Activated naive CD8-positive, alpha-beta T cell treated with anti-CD3 and anti-CD28 coated beads for 36 hours (primary cell): ENCODE measurements around the gene FSCN2. TPM values are rescaled to one million over a fixed set of nuclear protein-coding genes. Genes with fewer than 3 reads are reported as not detected.

ENCODE experiments used
- DNase-seq: peaks from one replicate; pipeline ENCODE4 v3.0.0; 2021
- H3K27ac Mint-ChIP-seq: one replicate; pipeline ENCODE4 v1.8.0; 2022; ENCODE audit warnings: mild to moderate bottlenecking, moderate library complexity, mixed read lengths
- H3K27me3 Mint-ChIP-seq: one replicate; pipeline ENCODE4 v1.8.0; 2022; ENCODE audit warnings: mild to moderate bottlenecking, mixed read lengths
- H3K36me3 Mint-ChIP-seq: one replicate; pipeline ENCODE4 v1.8.0; 2021; ENCODE audit warnings: mild to moderate bottlenecking, mixed read lengths
- H3K4me1 Mint-ChIP-seq: one replicate; pipeline ENCODE4 v1.8.0; 2021; ENCODE audit warnings: mixed read lengths
- H3K4me3 Mint-ChIP-seq: one replicate; pipeline ENCODE4 v1.8.0; 2022; ENCODE audit warnings: mild to moderate bottlenecking, moderate library complexity, mixed read lengths
- H3K9me3 Mint-ChIP-seq: one replicate; pipeline ENCODE4 v1.8.0; 2022; ENCODE audit warnings: mixed read lengths
- total RNA-seq, 2 experiments: library from RNA; stranded (reverse); gene quantifications; one replicate each; pipeline ENCODE4 v1.2.3, GENCODE V29; 2021

Gene FSCN2
- total RNA-seq, 2 experiments from 2014 or later, result 0.29 to 0.36 TPM

GRCh38 chr17:81502471-81503017 is 25.6 kb upstream of the FSCN2 start:
- DNase-seq, result no peak
- H3K27me3 Mint-ChIP-seq, result peaks cover 6% of the 10 kb centered on the region
- no peak overlapping the region for H3K4me3 Mint-ChIP-seq
- H3K4me1 Mint-ChIP-seq, result peaks cover under 1% of the 10 kb centered on the region
- H3K27ac Mint-ChIP-seq, result no peak overlapping the region
- no peaks in the 10 kb centered on the region for H3K9me3 Mint-ChIP-seq
- no peaks in the 10 kb centered on the region for H3K36me3 Mint-ChIP-seq

- peaks cover 6% of the 10 kb centered on the region for H3K36me3 Mint-ChIP-seq
- H3K27ac Mint-ChIP-seq, result no peak overlapping the region
- H3K27me3 Mint-ChIP-seq, result no peaks in the 10 kb centered on the region
Observed at GRCh38 chr17:81503619-81504018, 24.6 kb upstream of the FSCN2 start.

GRCh38 chr17:81508639-81509206 is 19.5 kb upstream of the FSCN2 start:
- H3K27me3 Mint-ChIP-seq, result peaks cover 11% of the 10 kb centered on the region
- DNase-seq, result no peak
- H3K36me3 Mint-ChIP-seq, result peaks cover 43% of the 10 kb centered on the region
- H3K4me3 Mint-ChIP-seq, result peak overlapping the region; percentile 96
- H3K27ac Mint-ChIP-seq, result peak overlapping the region; percentile 93
- H3K9me3 Mint-ChIP-seq, result peaks cover 1% of the 10 kb centered on the region
- peaks cover 21% of the 10 kb centered on the region for H3K4me1 Mint-ChIP-seq

More at GRCh38 chr17:81503619-81504018, 24.6 kb upstream of the FSCN2 start:
- no peak for DNase-seq
- no peak overlapping the region for H3K4me3 Mint-ChIP-seq
- no peaks in the 10 kb centered on the region for H3K9me3 Mint-ChIP-seq
- peaks cover 4% of the 10 kb centered on the region for H3K4me1 Mint-ChIP-seq

- peaks cover 43% of the 10 kb centered on the region for H3K36me3 Mint-ChIP-seq
- H3K4me1 Mint-ChIP-seq, result peaks cover 21% of the 10 kb centered on the region
- H3K27me3 Mint-ChIP-seq, result peaks cover 11% of the 10 kb centered on the region
- peak overlapping the region; percentile 93 for H3K27ac Mint-ChIP-seq
- DNase-seq, result no peak
- H3K9me3 Mint-ChIP-seq, result peaks cover 1% of the 10 kb centered on the region
- H3K4me3 Mint-ChIP-seq, result peak overlapping the region; percentile 96
Observed at GRCh38 chr17:81509207-81509971, 18.8 kb upstream of the FSCN2 start.

- H3K4me1 Mint-ChIP-seq, result peaks cover 21% of the 10 kb centered on the region
- DNase-seq, result no peak
Observed at GRCh38 chr17:81509972-81510784, 18.0 kb upstream of the FSCN2 start.

GRCh38 chr17:81510785-81511553 is 17.2 kb upstream of the FSCN2 start:
- peak overlapping the region; percentile 93 for H3K27ac Mint-ChIP-seq
- peaks cover 11% of the 10 kb centered on the region for H3K27me3 Mint-ChIP-seq
- peak overlapping the region; percentile 96 for H3K4me3 Mint-ChIP-seq
- no peak for DNase-seq
- H3K9me3 Mint-ChIP-seq, result peaks cover 1% of the 10 kb centered on the region
- H3K36me3 Mint-ChIP-seq, result peaks cover 43% of the 10 kb centered on the region
- peaks cover 22% of the 10 kb centered on the region for H3K4me1 Mint-ChIP-seq

More at GRCh38 chr17:81509972-81510784, 18.0 kb upstream of the FSCN2 start:
- Mint-ChIP-seq H3K27ac (peak overlapping the region; percentile 93), H3K9me3 (peaks cover 1% of the 10 kb centered on the region), H3K4me3 (peak overlapping the region; percentile 96), H3K27me3 (peaks cover 11% of the 10 kb centered on the region), H3K36me3 (peaks cover 43% of the 10 kb centered on the region)

GRCh38 chr17:81511554-81511803 is 16.7 kb upstream of the FSCN2 start:
- Mint-ChIP-seq H3K27ac (peak overlapping the region; percentile 93), H3K4me3 (peak overlapping the region; percentile 96), H3K27me3 (peaks cover 11% of the 10 kb centered on the region), H3K9me3 (peaks cover 1% of the 10 kb centered on the region), H3K4me1 (peaks cover 27% of the 10 kb centered on the region), H3K36me3 (peaks cover 43% of the 10 kb centered on the region)
- no peak for DNase-seq

GRCh38 chr17:81511804-81512561 is 16.2 kb upstream of the FSCN2 start:
- peaks cover 30% of the 10 kb centered on the region for H3K4me1 Mint-ChIP-seq
- peak overlapping the region; percentile 96 for H3K4me3 Mint-ChIP-seq
- H3K27me3 Mint-ChIP-seq, result peaks cover 11% of the 10 kb centered on the region
- peak overlapping the region; percentile 93 for H3K27ac Mint-ChIP-seq
- peaks cover 1% of the 10 kb centered on the region for H3K9me3 Mint-ChIP-seq
- DNase-seq, result no peak
- peaks cover 43% of the 10 kb centered on the region for H3K36me3 Mint-ChIP-seq

GRCh38 chr17:81512562-81513371 is 15.4 kb upstream of the FSCN2 start, which contains the start of gene ACTG1:
TSS of gene ACTG1 (minus strand) at chr17:81512799. CDS start at chr17:81512354, 445 bp downstream.
- Mint-ChIP-seq H3K36me3 (peaks cover 43% of the 10 kb centered on the region), H3K9me3 (peaks cover 1% of the 10 kb centered on the region), H3K27me3 (peaks cover 11% of the 10 kb centered on the region), H3K27ac (peak within 1 kb of the TSS; percentile 93), H3K4me3 (peak within 1 kb of the TSS; percentile 96), H3K4me1 (peaks cover 28% of the 10 kb centered on the region)
- DNase-seq, result peak; percentile 91

- Mint-ChIP-seq H3K27ac (peak overlapping the region; percentile 91), H3K27me3 (peaks cover 11% of the 10 kb centered on the region), H3K4me1 (peaks cover 32% of the 10 kb centered on the region), H3K36me3 (peaks cover 39% of the 10 kb centered on the region), H3K9me3 (peaks cover 1% of the 10 kb centered on the region), H3K4me3 (peak overlapping the region; percentile 87)
- DNase-seq, result peak; percentile 83
Observed at GRCh38 chr17:81513372-81513752, 14.8 kb upstream of the FSCN2 start.

GRCh38 chr17:81513753-81514488 is 14.3 kb upstream of the FSCN2 start:
- H3K27ac Mint-ChIP-seq, result peak overlapping the region; percentile 91
- peak overlapping the region; percentile 87 for H3K4me3 Mint-ChIP-seq
- peak; percentile 67 for DNase-seq
- peaks cover 11% of the 10 kb centered on the region for H3K27me3 Mint-ChIP-seq
- H3K4me1 Mint-ChIP-seq, result peaks cover 28% of the 10 kb centered on the region
- peaks cover 34% of the 10 kb centered on the region for H3K36me3 Mint-ChIP-seq
- H3K9me3 Mint-ChIP-seq, result peaks cover 1% of the 10 kb centered on the region

GRCh38 chr17:81514489-81514738 is 13.8 kb upstream of the FSCN2 start:
- peaks cover 23% of the 10 kb centered on the region for H3K4me1 Mint-ChIP-seq
- peak overlapping the region; percentile 91 for H3K27ac Mint-ChIP-seq
- H3K36me3 Mint-ChIP-seq, result peaks cover 29% of the 10 kb centered on the region
- H3K4me3 Mint-ChIP-seq, result peak overlapping the region; percentile 87
- H3K9me3 Mint-ChIP-seq, result no peaks in the 10 kb centered on the region
- H3K27me3 Mint-ChIP-seq, result peaks cover 7% of the 10 kb centered on the region
- DNase-seq, result no peak
